ENCODE measurements around the gene IRGC.

The IRGC gene

DNA sequence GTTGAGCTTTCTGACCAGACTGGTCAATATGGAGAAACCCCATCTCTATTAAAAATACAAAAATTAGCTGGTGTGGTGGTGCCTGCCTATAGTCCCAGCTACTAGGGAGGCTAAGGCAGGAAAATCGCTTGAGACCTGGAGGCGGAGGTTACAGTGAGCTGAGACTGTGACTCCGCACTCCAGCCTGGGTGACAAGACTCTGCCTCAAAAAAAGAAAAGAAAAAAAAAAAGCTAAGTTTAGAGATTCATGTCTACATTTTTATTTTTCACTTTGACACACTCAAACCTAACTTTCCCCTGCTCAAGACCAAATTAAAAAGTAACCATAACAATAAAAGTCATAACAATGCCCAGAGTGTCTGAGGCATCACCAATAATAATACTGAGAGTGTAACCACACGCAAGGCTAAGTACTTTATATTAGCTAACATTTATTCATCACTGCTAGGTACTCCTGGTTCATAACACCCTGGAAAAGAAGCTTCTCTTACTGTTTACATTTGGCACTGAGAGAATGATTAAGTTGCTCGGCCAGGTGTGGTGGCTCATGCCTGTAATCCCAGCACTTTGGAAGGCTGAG is 5.7 kb downstream of the IRGC start:
- no peak for DNase-seq (ENCODE audit: low read depth in 2 of 2, low spot score in 1 of 2)

DNA sequence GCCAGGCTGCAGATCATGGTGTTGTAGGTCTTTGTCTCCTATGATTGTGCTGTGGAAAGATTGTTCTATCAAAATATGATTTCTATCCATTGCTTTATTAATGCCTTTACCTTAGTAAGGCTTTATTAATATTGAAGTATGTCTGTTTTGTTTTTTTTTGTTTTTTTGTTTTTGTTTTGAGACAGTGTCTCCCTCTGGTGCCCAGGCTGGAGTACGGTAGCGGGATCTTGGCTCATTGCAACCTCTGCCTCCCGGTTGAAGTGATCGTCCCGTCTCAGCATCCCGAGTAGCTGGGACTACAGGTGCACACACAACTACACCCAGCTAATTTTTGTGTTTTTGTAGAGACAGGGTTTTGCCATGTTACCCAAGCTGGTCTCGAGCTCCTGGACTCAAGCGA is 7.7 kb downstream of the IRGC start:
- no peak for DNase-seq (ENCODE audit: low read depth in 2 of 2, low spot score in 1 of 2)

DNA sequence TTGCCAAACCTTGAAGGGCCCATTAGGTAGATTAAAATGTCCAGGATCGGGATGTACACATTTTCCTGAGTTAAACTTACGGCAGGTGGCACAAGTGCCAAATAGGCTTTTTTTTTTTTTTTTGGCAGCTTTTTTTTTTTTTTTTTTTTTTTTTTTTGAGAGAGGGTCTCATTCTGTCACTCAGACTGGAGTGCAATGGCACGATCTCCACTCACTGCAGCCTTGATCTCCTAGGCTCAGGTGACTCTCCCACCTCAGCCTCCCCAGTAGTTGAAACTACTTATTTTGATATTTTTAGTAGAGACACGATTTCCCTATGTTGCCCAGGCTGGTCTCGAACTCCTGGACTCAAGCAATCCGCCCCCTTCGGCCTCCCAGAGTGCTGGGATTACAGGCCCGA is 9.0 kb downstream of the IRGC start:
- DNase-seq (ENCODE audit: low read depth in 2 of 2, low spot score in 1 of 2) = no peak

DNA sequence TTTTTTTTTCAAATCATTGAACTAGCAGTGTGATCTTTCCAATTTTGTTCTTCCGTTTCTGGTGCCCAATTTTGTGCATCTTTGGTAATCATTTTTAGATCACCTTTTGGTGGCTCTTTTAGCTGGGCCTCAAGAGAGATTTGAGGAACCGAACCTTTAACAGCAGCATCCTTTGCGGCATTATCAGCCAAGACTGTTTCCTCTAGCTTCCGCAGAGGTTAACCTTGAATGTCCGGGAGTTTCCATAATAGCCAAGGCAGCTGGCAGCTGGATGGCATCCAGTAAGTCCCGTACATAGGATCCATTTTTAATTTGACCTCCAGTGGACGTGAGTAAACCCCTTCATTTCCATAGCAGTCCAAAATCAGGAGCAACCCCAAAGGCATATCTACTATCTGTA is 9.6 kb downstream of the IRGC start:
- no peak for DNase-seq (ENCODE audit: low read depth in 2 of 2, low spot score in 1 of 2)

DNA sequence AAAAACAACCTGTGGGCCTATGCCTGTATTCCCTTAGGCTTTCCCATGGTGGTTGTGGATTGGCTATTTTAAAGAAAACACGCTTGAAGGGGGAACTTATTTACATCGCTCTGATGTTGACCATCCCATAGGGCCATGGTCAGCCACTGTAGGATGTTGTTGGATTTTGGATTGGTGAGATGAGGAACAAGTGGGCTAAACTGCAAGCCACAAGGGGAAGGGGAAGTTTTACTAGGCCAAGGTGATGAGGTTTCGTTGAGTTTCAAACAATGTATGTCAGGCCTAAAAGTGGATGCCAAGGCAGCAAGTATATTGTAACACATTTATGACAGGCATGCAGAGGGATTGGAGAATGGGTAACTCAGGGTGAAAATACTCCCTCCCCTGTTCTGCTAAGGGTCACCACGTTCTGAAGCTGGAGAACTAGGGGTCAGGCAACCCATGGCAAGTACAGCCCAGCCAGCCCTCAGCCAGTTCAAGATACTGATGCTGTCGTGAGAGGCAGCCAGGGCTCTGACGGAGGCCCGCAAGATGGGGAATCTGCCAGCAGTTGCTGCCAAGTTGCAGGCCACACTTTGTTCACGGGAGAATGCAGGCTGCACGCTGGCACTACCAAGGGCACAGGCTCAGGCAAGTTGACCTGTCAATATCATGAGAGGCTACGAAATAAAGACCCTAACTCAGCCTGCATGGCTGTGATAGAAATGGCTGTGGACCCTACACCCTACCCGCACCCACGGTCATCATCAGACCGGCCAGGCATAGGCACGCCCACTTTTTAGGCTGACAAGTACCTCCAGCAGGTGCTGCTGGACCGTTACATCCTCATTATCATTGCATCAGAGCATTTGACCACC is 11.1 kb downstream of the IRGC start:
- DNase-seq (ENCODE audit: low read depth in 2 of 2, low spot score in 1 of 2) = no peak

DNA sequence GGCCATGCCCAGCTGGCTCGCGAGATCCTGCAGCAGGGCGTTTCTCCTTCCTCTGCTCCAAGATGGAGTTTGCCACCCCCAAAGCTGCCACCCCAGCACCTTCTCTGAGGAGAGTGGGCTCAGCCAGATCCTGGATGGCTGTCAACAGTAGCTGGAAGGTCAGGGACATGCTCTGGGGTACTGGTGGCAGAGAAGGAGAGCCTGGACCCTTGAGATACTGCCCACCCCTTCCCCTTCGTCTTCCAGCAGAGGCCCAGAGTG is 11.6 kb downstream of the IRGC start:
- DNase-seq (ENCODE audit: low read depth in 2 of 2, low spot score in 1 of 2) = no peak

DNA sequence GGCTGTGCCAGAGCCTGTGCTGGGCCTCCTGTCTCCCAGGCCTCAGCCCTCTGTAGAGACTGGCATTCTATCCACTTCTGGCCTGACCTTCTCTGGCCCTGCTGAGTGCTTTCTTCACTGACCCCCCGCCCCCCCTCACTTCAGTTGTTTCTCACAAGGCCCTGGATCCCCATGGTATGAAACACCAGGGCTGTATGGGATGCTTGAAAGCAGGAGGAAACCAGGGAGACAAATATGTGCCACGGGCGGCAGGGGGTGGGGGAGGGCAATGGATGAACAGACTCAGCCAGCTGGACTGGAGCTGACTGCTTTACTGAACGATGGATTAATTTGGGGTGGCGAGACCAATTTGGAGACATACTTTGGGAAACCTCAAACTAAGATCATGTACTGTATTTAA is 14.0 kb downstream of the IRGC start:
- DNase-seq (ENCODE audit: low read depth in 2 of 2, low spot score in 1 of 2) = no peak

DNA sequence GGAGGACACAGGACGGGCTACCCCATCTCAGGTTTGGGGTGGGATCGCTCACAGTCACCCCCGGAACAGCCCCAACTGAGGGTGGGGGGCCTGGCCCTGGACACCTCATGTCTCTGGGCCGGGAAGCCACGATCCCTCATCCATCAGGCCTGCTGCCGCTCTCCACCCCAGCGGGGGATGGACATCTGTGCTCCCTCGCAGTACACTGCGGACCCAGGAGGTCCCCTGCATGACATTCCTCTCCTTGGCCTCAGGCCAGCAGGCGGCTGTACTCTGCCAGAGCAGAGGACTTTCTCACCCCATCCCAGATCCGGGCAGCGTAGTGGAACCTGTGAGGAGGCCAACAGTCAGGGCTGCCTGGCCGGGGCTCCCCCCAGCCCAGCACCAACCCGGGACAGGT is 15.5 kb downstream of the IRGC start:
- no peak for DNase-seq (ENCODE audit: low read depth in 2 of 2, low spot score in 1 of 2)

DNA sequence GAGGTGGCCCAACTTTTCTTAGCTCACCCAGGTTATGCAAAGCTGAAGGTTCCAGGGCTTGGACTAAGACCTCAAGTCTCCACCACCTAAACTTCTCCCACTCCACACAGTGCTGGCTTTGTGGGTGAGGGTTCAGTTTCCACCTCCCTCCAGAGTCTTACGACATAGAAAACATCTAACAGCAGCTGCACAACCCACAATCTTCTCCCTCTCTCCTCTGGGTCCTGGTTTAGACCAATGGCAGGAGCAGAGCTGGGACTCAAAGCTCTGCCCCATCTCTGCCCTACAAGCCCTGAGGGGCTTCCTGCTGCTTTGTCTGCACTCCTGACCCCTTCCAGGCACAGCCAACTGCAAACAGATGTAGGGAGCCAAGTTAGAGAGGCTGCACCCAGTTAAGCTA is 16.0 kb downstream of the IRGC start:
- DNase-seq (ENCODE audit: low read depth in 2 of 2, low spot score in 1 of 2) = no peak

DNA sequence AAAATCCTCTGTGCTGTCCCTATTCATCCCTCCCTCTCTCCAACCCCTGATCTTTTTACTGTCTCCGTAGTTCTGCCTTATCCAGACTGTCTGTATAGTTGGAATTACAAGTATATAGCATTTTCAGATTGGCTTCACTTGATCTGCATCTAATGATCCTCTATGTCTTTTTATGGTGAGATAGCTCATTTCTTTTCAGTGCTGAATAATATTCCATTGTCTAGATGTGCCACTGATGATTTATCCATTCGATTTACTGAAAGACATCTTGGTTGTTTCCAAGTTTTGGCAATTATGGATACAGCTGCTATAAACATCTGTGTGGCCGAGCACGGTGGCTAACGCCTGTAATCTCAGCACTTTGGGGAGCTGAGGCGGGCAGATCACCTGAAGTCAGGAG is 19.1 kb downstream of the IRGC start:
- no peak for DNase-seq (ENCODE audit: low read depth in 2 of 2, low spot score in 1 of 2)

DNA sequence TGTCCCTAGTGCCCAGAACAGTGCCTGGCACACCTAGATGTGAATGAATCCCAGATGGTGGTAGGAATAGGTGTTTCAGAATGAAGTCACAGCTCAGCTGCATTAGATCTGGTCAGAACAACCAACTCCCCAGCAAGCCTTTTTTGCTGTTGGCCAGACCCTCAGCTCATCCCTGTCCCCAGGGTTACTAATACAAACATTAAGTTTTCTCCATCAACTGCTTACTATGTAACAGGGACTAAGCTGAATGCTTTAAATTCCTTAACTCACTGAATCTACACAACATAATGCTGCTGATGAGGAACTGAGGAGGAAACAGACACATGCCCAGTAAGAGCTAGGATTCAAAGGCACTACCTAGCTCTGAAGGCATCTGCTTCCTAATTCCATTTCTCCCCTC is 20.1 kb downstream of the IRGC start:
- no peak for DNase-seq (ENCODE audit: low read depth in 2 of 2, low spot score in 1 of 2)

DNA sequence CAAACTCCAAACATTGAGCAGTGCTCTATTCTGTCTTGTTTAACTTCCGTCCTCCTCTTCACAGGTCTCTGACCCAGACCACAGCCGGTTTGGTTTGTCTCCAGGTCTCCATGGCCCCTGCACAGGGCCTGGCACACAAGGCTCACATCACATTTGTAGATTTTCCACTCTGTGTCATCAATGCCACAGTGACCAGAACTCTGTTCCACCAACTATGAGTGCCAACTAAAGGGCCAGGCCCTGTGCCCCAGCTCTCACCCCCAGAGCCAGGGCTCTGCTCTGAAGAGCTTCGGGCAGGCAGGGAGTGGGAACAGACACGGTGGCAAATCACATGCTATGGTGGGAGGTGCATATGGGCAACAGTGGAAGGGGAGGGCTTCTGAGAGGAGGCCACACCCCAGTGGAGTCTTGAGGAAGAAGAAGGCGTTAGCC is 22.9 kb downstream of the IRGC start:
- no peak for DNase-seq (ENCODE audit: low read depth in 2 of 2, low spot score in 1 of 2)

DNA sequence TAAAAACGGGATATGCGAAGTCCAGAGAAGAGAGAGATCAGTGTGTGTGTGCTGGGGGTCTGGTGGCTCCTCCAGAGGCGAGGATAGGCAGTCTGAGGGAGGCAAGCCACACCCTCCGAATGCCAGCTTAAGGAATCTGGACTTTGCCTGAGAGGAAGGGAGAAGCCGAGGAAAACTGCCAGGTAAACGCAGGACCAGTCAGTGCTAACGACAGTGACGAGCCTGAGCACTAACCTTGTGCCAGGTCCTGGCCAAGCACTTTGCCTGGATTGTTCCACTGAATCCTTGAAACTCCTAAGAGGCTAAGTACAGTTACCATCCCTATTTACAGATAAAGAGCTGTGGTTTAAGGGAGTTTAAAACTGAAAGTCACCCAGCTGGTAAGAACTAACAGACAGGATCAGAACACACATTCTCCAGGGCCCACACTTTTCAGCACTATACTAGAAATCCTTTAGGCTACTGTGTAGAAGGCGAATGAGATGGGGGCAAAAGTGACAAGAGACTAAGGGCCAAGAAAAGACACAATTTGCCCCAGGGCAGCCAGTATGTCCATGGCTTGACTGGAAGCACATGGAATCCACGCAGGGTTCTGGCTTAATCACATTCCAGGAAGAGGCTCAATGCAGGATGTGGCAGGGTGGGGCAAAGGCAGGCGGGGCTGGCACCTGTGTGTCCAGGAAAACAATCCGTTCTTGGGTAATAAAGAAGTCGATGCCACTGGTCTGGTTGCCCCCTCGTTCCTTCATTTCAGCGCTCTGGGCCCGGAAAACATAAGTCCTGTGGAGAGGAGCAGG is 23.8 kb downstream of the IRGC start:
- no peak for DNase-seq (ENCODE audit: low read depth in 2 of 2, low spot score in 1 of 2)

DNA sequence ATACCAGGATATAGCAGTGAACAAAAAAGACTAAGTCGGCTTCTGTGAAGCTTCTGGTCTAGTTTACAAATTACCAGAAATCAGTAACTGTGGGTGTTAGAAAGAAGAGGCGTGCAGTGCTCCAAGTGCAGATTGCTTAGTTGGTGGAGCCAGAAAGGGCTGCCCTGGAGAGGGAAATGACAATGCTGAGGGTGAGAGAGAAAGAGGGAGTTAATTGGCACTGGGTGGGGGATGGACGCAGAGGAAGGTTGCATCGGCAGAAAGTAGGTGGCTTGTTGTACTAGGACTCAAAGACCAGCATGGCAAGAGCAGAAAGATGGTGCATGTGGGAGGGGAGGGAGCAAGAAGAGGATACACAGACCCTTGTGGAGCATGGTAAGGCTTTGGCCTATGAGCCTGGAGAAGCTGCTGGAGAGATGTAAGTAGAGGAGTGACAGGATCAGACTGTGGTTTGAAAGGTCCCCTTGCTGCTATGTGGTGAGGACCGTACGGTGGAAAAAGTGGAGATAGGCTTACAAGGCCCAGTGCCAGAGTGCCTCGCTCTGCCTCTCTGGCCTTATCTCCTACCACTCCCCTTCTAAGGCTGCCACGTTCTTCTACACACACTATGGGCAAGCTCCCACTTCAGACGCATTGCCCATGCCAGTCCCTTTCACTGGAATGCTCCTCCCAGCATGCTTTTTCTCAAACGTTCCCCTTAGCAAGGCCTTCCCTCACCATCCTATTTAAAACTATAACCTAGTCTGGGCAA is 25.4 kb downstream of the IRGC start:
- DNase-seq (ENCODE audit: low read depth in 2 of 2, low spot score in 1 of 2) = no peak

DNA sequence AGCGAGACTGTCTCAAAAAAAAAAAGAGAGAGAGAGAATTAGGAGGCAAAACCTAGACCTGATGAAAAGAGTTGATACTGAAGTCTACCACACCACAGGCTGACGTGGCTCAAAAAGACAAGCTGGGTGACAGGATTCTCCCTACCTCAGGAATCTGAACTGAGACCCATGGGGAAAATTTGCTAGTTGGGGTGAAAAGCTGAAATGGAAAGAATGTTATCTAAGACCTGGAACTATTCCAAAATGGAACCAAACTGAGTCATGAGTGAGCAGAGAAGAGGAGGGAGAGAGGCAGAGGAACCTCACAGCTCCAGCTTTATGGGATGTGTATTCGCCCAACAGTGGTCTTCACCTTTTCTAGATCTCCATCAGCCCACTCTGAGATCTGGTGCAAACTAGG is 27.2 kb downstream of the IRGC start:
- DNase-seq (ENCODE audit: low read depth in 2 of 2, low spot score in 1 of 2) = no peak

DNA sequence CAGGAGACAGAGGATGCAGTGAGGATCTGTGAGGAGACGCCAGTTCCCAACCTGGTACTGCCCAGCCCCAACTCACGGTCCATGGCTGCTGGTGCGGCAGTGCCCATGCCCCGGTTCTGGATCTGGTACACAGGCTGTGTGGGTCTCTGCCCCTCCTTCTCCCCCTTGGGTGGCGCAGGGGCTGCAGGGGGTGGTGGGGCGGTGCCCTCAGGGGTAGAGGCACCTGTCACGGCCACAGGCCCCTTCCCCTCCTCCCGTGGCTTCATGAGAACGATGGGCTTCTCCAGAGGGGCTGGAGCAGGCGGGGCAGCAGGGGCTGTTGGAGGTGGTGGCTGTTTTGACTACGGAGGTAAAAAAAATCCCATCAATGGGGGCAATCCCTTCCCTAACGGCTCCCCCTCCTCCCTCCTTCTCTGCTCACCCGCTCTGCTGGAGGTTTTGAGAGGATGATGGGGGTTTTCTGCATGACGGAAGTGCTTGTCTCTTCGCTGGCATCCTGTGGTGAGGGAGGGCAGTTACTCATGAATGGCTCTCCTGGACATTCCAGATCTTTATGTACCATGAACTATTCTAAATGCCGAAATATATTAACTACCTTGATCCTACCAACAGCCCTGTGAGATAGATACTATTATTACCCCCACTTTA is 31.8 kb downstream of the IRGC start:
- DNase-seq (ENCODE audit: low read depth in 2 of 2, low spot score in 1 of 2) = no peak

DNA sequence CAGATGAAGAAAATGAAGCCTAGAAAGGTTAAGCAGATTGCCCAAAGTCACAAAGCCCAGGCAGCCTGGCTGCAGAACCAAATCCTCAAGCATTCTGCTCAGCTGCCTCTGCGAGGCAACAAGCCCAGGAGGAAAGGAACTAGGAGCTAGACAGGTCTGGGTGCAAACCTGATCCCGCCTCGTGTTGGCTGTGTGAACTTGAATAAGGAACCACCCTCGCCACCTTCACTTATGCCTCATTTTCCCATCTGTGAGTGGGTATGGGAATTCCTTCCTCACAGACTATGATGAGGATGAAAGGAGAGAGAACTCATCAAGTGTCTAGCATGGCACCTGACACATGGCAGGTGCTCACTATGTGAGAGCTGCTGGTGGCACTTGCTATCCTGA is 32.3 kb downstream of the IRGC start:
- no peak for DNase-seq (ENCODE audit: low read depth in 2 of 2, low spot score in 1 of 2)

DNA sequence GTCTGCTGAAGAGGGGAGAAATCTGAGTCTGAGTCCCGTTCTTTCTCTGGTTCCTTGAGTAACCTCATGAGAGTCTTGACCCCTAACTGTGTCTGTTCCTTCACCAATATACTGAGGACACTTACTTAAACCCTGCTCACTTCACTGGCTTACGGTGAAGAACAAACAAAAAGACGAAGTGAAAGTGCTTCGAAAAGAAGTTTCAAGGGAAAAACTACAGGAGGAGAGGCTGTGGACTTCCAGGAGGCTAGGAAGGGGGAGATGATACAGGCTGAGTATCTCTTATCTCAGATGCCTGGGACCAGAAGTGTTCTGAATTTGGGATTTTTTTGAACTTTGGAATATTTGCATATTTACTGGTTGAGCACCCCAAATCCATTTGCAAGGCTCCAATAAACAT is 32.8 kb downstream of the IRGC start:
- no peak for DNase-seq (ENCODE audit: low read depth in 2 of 2, low spot score in 1 of 2)

DNA sequence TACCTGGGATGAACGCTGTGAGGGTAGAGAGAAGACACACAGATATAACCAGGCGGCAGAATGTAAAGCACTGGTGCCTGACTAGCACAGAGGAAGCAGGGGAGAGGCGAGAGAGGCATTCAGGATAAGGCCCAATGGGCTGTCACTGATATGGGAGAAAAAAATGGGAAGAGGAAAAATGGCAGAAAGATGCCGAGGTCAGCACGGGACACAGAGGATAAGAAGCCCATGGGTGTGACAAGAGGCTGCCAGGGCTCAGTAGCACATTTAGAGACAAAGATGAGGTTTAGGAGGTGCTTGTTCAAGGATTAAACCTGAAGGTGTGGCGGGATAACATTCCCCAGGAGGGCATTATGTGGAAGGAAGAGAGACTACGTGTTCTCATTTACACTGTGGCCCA is 33.3 kb downstream of the IRGC start:
- no peak for DNase-seq (ENCODE audit: low read depth in 2 of 2, low spot score in 1 of 2)

DNA sequence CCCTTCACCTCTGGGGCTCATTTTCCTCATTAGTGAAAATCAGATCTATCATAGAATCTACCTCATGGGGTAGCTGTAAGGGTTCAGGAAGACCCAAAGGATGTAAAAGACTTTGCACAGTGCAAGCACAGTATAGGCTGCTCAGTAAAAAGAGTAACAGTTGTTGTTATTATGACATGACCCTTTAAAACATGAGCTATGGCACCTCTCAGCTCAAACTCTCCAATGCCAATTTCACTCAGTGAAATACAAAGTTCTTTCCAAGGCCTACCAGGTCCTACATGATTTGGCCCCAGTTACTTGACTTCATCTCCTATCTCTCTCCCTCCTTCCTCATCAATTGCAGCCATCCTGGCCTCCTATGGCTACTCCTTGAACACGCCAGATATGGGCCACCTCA is 34.0 kb downstream of the IRGC start:
- no peak for DNase-seq (ENCODE audit: low read depth in 2 of 2, low spot score in 1 of 2)

DNA sequence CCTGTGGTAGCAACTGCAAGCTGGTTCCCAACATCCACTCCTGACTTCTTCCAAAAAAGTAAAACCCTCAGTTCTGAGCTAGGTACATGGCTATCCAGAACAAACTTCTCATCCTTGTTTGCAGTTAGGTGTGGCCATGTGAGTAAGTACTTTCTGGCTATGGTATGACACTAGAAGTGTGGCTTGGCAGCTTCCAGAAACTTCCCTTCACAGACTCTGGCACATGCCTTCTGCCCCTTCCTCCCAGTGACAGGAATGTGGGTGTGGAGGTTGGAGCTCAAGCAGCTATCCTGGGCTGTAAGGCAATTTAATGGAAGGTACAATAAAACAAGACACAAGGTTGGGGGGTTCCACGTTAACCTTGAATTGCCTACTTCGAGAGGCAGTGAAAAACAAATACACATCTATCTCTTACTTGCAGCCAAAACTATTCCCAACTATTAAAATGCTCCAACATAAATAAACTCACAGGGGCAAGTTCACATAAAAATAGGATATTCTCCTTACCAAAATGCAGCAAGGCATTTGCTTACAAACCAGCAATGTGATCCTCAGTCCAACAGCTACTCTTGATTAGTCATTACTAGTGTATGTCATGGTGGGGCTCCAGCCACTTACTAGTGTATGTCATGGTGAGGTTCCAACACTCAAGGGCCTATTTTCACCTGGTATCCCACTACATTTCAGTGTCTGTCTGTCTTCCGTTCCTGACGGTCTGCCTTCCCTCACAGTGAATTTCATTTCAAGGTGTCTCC is 35.8 kb downstream of the IRGC start:
- DNase-seq (ENCODE audit: low read depth in 2 of 2, low spot score in 1 of 2) = no peak
